NCI-H187 (cell line): ENCODE results near the gene GXYLT2.

Experiments
- DNase-seq, 2 experiments: peaks; one replicate each; lab custom pipeline; 2025; lab: John Stamatoyannopoulos, UW

GXYLT2 gene

GRCh38 chr3:73018298-73018697, 130.5 kb downstream of the GXYLT2 start:
- no peak for DNase-seq

GRCh38 chr3:73018790-73019441, 131.1 kb downstream of the GXYLT2 start:
- DNase-seq: no peak

GRCh38 chr3:73021301-73021835, 133.5 kb downstream of the GXYLT2 start:
- DNase-seq: no peak

GRCh38 chr3:73024836-73025235, 137.0 kb downstream of the GXYLT2 start:
- DNase-seq: no peak

- DNase-seq: no peak
Observed at GRCh38 chr3:73026111-73026759, 138.4 kb downstream of the GXYLT2 start.
